Measurements from ENCODE around the gene NAGA.

The NAGA gene

GRCh38 chr22:42079319-42080251 is 9.0 kb upstream of the NAGA start, which contains the start of gene SMDT1:
Gene SMDT1, plus strand, starts transcription at chr22:42079700. Its CDS starts 69 bp downstream, at chr22:42079769.
- H3K27ac ChIP-seq: peak within 1 kb of the TSS; percentile 93
- no peak for TF ChIP-seq CTCF (conservative IDR thresholded peaks at IDR 0.05)
- peak; percentile 78 for TF ChIP-seq ZFX (IDR thresholded peaks at IDR 0.05)

- H3K27ac ChIP-seq: peak overlapping the region; percentile 93
- TF ChIP-seq ZFX (IDR thresholded peaks at IDR 0.05) (no peak), CTCF (conservative IDR thresholded peaks at IDR 0.05) (no peak)
These were observed 8.1 kb upstream of the NAGA start for GRCh38 chr22:42078469-42079318.

GRCh38 chr22:42077486-42078125 is 7.0 kb upstream of the NAGA start:
- TF ChIP-seq ZFX (IDR thresholded peaks at IDR 0.05) (no peak), CTCF (conservative IDR thresholded peaks at IDR 0.05) (no peak)
- H3K27ac ChIP-seq: no peak overlapping the region; the same call in 1 of the 2 replicates

GRCh38 chr22:42076764-42077485 is 6.3 kb upstream of the NAGA start:
- no peak for TF ChIP-seq ZFX (IDR thresholded peaks at IDR 0.05)
- TF ChIP-seq CTCF (conservative IDR thresholded peaks at IDR 0.05): no peak
- H3K27ac ChIP-seq: no peak overlapping the region

- TF ChIP-seq ZFX (IDR thresholded peaks at IDR 0.05) (no peak), CTCF (conservative IDR thresholded peaks at IDR 0.05) (no peak)
These were observed 4.4 kb upstream of the NAGA start for GRCh38 chr22:42074846-42075676.

More at GRCh38 chr22:42074846-42075676, 4.4 kb upstream of the NAGA start:
- no peak overlapping the region for H3K27ac ChIP-seq

Data from C4-2B (cell line).